SK-N-SH (cell line): ENCODE data around the gene EXPH5. TPM values are rescaled to one million over a fixed set of nuclear protein-coding genes. Genes with fewer than 3 reads are reported as not detected.

Experiments used
- CTCF ChIA-PET: fragments of 300-600, 350-600 bp; formaldehyde crosslinking; extraction: SDS; loops from one replicate; lab custom pipeline; 2021; lab: Yijun Ruan, JAX
- POLR2A ChIA-PET: fragments of 350-600 bp; sonication (Branson Sonifier 250); formaldehyde crosslinking; extraction: SDS; loops from one replicate; lab custom pipeline; 2020; ENCODE audit warnings: antibody characterized with exemption, inconsistent platforms; lab: Yijun Ruan, JAX
- DNase-seq: peaks from one replicate; pipeline ENCODE4 v3.0.0; 2012
- H2AFZ ChIP-seq: fragments of 200-600 bp; sonication (generic); 2 replicates; pipeline ENCODE4 v1.8.1; 2016; ENCODE audit warnings: antibody characterized with exemption, mild to moderate bottlenecking, low read depth
- H3F3A ChIP-seq: fragments of 200-600 bp; sonication (generic); replicated peaks from 2 replicates; pipeline ENCODE3; 2016; ENCODE audit warnings: antibody characterized with exemption, mild to moderate bottlenecking; ENCODE audit not compliant: insufficient read depth
- H3K27ac ChIP-seq, 2 experiments: fragments of 200-500 bp in 1 of 2; fragments of 200-600 bp in 1 of 2; sonication (Bioruptor generic) in 1 of 2; sonication (generic), shearing (Covaris generic) in 1 of 2; 2 replicates each; pipeline versions ENCODE4 v1.5.1 to v1.6.1; 2014 to 2016; ENCODE audit warnings: low read depth in 2 of 2, inconsistent platforms in 1 of 2, low read length in 1 of 2, mild to moderate bottlenecking in 1 of 2, mixed read lengths in 1 of 2
- H3K27me3 ChIP-seq: fragments of 200-600 bp; sonication (generic), shearing (Covaris generic); 2 replicates; pipeline ENCODE4 v1.6.1; 2016; ENCODE audit warnings: mixed run types; ENCODE audit not compliant: insufficient read depth
- H3K36me3 ChIP-seq, 2 experiments: fragments of 200-500 bp in 1 of 2; fragments of 200-600 bp in 1 of 2; sonication (Bioruptor generic) in 1 of 2; sonication (generic) in 1 of 2; replicated peaks in 1 of 2; 2 replicates each; pipeline versions ENCODE3 to v1.5.1; 2014 to 2016; ENCODE audit warnings: low read length in 1 of 2, mild to moderate bottlenecking in 1 of 2; ENCODE audit not compliant: insufficient read depth in 2 of 2, control insufficient read depth in 1 of 2
- H3K4me1 ChIP-seq, 2 experiments: fragments of 200-500 bp in 1 of 2; fragments of 200-600 bp in 1 of 2; sonication (Bioruptor generic) in 1 of 2; sonication (generic), shearing (Covaris generic) in 1 of 2; 2 replicates each; pipeline versions ENCODE4 v1.5.1 to v1.6.1; 2014 to 2016; ENCODE audit warnings: low read depth in 1 of 2, low read length in 1 of 2, mixed run types in 1 of 2; ENCODE audit not compliant: insufficient read depth in 2 of 2, control insufficient read depth in 1 of 2
- H3K4me2 ChIP-seq: fragments of 200-600 bp; sonication (generic), shearing (Covaris generic); 2 replicates; pipeline ENCODE4 v1.6.1; 2017; ENCODE audit warnings: mixed run types
- H3K4me3 ChIP-seq, 2 experiments: fragments of 200-500 bp in 1 of 2; fragments of 200-600 bp in 1 of 2; sonication (Bioruptor generic) in 1 of 2; sonication (generic), shearing (Covaris generic) in 1 of 2; 2 replicates each; pipeline versions ENCODE4 v1.5.1 to v1.8.1; 2014 to 2016; ENCODE audit warnings: low read depth in 2 of 2, inconsistent platforms in 1 of 2, low read length in 1 of 2, mild to moderate bottlenecking in 1 of 2, mixed read lengths in 1 of 2, moderate library complexity in 1 of 2
- H3K79me2 ChIP-seq: fragments of 200-600 bp; sonication (generic); 2 replicates; pipeline ENCODE4 v1.8.1; 2017; ENCODE audit warnings: mild to moderate bottlenecking; ENCODE audit not compliant: insufficient read depth
- H3K9ac ChIP-seq: fragments of 200-600 bp; sonication (generic); 2 replicates; pipeline ENCODE4 v1.6.1; 2017; ENCODE audit warnings: mixed run types
- H3K9me2 ChIP-seq: fragments of 200-600 bp; sonication (generic); 2 replicates; pipeline ENCODE4 v1.6.1; 2017; ENCODE audit warnings: mixed run types
- H3K9me3 ChIP-seq: fragments of 200-600 bp; sonication (generic); 2 replicates; pipeline ENCODE4 v1.6.1; 2017; ENCODE audit warnings: mixed run types, mild to moderate bottlenecking, moderate library complexity
- H4K20me1 ChIP-seq: fragments of 200-600 bp; sonication (generic); 2 replicates; pipeline ENCODE4 v1.6.1; 2017; ENCODE audit warnings: mild to moderate bottlenecking, mixed run types; ENCODE audit not compliant: insufficient read depth
- CHD2 ChIP-seq: fragments of 150-350 bp; IDR thresholded peaks from 2 replicates; pipeline ENCODE4 v1.6.1; 2018; ENCODE audit warnings: low read length; ENCODE audit not compliant: partially characterized antibody
- ELF1 ChIP-seq: IDR thresholded peaks from 2 replicates; pipeline ENCODE4 v1.4.0; 2012
- EP300 ChIP-seq, 2 experiments: IDR thresholded peaks; 2 replicates each; pipeline versions ENCODE4 v1.4.0 to v1.6.1; 2012; ENCODE audit warnings: borderline replicate concordance in 1 of 2, low read depth in 1 of 2, low read length in 1 of 2
- EZH2phosphoT487 ChIP-seq: fragments of 200-600 bp; sonication (generic); IDR thresholded peaks from 2 replicates; pipeline ENCODE4 v1.6.1; 2017; ENCODE audit warnings: low read depth, mixed run types, mild to moderate bottlenecking, antibody characterized with exemption, moderate library complexity, borderline replicate concordance
- FOXJ3 ChIP-seq: sonication (generic); formaldehyde crosslinking; IDR thresholded peaks from 2 replicates; pipeline ENCODE4 v1.5.1; 2020; ENCODE audit warnings: mild to moderate bottlenecking, missing genetic modification reagents
- GABPA ChIP-seq: IDR thresholded peaks from 2 replicates; pipeline ENCODE4 v1.4.0; 2012; ENCODE audit warnings: low read depth, mild to moderate bottlenecking
- GATA2 ChIP-seq: sonication (generic); formaldehyde crosslinking; IDR thresholded peaks from 2 replicates; pipeline ENCODE4 v1.5.0; 2020; ENCODE audit warnings: mild to moderate bottlenecking, missing genetic modification reagents
- MXI1 ChIP-seq: IDR thresholded peaks from 2 replicates; pipeline ENCODE4 v1.6.1; 2012; ENCODE audit warnings: mild to moderate bottlenecking, low read depth, low read length, improper control_type of control experiment
- NRF1 ChIP-seq: IDR thresholded peaks from 2 replicates; pipeline ENCODE4 v1.6.1; 2012; ENCODE audit warnings: low read depth, mild to moderate bottlenecking, low read length
- POLR2AphosphoS5 ChIP-seq: IDR thresholded peaks from 2 replicates; pipeline ENCODE4 v1.6.1; 2012; ENCODE audit warnings: low read depth, low read length
- RCOR1 ChIP-seq: fragments of 150-350 bp; IDR thresholded peaks from 2 replicates; pipeline ENCODE4 v1.6.1; 2017; ENCODE audit warnings: antibody characterized with exemption, low read length
- RFX5 ChIP-seq: IDR thresholded peaks from 2 replicates; pipeline ENCODE4 v1.6.1; 2012; ENCODE audit warnings: mild to moderate bottlenecking, improper control_type of control experiment, low read length
- RXRA ChIP-seq: IDR thresholded peaks from 2 replicates; pipeline ENCODE4 v1.4.0; 2012; ENCODE audit warnings: low read depth, mild to moderate bottlenecking, borderline replicate concordance
- SIN3A ChIP-seq: IDR thresholded peaks from 2 replicates; pipeline ENCODE4 v1.6.1; 2012; ENCODE audit warnings: low read depth, mild to moderate bottlenecking, low read length, moderate library complexity, borderline replicate concordance
- SMC3 ChIP-seq: IDR thresholded peaks from 2 replicates; pipeline ENCODE4 v1.6.1; 2012; ENCODE audit warnings: low read depth, low read length, improper control_type of control experiment
- TAF1 ChIP-seq: IDR thresholded peaks from 2 replicates; pipeline ENCODE4 v1.6.1; 2012; ENCODE audit warnings: low read depth, mild to moderate bottlenecking, low read length, moderate library complexity, borderline replicate concordance
- TCF12 ChIP-seq: IDR thresholded peaks from 2 replicates; pipeline ENCODE4 v1.4.0; 2012
- TEAD4 ChIP-seq: IDR thresholded peaks from 2 replicates; pipeline ENCODE4 v1.4.0; 2012; ENCODE audit warnings: mild to moderate bottlenecking, borderline replicate concordance; ENCODE audit not compliant: insufficient read depth
- WGBS: methylation state at CpG from one replicate; pipeline ENCODE4 v1.1.6; 2017; ENCODE audit warnings: low lambda C conversion rate; 5-methylcytosine and 5-hydroxymethylcytosine counted together
- polyA plus RNA-seq, 3 experiments: library from polyadenylated mRNA; depleted of rRNA; stranded (reverse); fragments of >200 nt; gene quantifications; 2 replicates each; pipeline ENCODE4 v1.2.3, GENCODE V29; 2012
- TF ChIP-seq, protein P1 (sequence below): IDR thresholded peaks from 2 replicates; pipeline ENCODE4; 2012
- TF ChIP-seq, protein P2 (sequence below): IDR thresholded peaks from 2 replicates; pipeline ENCODE4 v1.4.0; 2012; ENCODE audit warnings: low read depth, borderline replicate concordance
- TF ChIP-seq, protein P3 (sequence below): IDR thresholded peaks from 2 replicates; pipeline ENCODE4 v1.6.1; 2012; ENCODE audit warnings: mild to moderate bottlenecking, low read depth, low read length, moderate library complexity
- TF ChIP-seq, protein P4 (sequence below): IDR thresholded peaks from 2 replicates; pipeline ENCODE4 v1.4.0; 2012; ENCODE audit warnings: low read depth

Gene EXPH5
- polyA plus RNA-seq, 1 of the 3 experiments (the other 2 are of a cell fraction), result 0.05 TPM

DNA sequence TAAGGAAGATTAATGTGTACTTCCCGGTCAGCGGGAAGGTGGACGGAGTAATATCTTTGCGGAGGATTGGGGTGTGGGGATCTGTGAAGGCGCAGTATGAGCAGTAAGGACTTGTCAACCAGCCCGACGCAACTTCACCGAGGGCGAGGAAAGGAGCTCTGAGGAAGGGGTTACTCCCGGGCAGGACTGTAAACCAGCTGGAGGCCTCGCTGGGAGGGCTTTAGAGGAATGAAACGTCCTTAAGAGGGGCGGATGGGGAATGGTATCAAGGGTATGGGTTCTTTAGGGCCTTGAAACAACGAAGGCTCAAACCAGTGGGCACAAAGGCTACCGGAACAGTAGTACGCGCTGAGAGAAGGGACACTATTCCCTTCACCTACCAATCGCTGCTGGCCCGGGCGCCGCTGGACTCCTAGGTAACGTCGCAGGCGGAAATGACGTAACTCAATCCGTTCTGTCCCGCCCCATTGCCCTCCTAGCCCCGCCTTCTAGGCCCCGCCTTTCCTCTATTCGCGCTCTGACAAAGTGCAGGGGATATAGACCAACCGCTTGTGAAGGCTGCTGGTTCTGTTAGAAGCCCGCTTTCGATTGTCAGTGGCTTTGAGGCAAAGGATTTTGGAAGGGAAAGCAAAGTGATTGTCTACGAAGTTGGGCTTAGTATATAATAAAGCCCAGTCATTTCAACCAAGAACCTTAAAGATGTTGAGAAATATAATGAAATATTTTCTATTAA is 126.3 kb downstream of the EXPH5 start, which contains the start of gene C11orf65:
C11orf65 (minus strand) TSS at position 439 of the 733 bp plus-strand sequence. CDS start 5,970 bp downstream, outside the sequence.
- Histone ChIP-seq H4K20me1 (no peaks in the 10 kb centered on the region), H3K9me3 (no peaks in the 10 kb centered on the region), H3K4me2 (peak within 1 kb of the TSS; percentile 97), H3K27ac (peak within 1 kb of the TSS; percentile 98 to 99), H3K9ac (peak within 1 kb of the TSS; percentile 99), H3K4me1 (peaks cover 0 to 2% of the 10 kb centered on the region in 2 experiments; a peak in 1 of 4 replicates), H3K4me3 (peak within 1 kb of the TSS; percentile 68 to 97), H2AFZ (peak within 1 kb of the TSS; percentile 98), H3K9me2 (no peaks in the 10 kb centered on the region), H3K27me3 (no peaks in the 10 kb centered on the region), H3K79me2 (no peaks in the 10 kb centered on the region), H3K36me3 (no peaks in the 10 kb centered on the region), H3F3A (peaks cover 11% of the 10 kb centered on the region)
- TF ChIP-seq FOXJ3 (CRISPR knock-in tag), result no peak
- TF ChIP-seq, protein P1, sequence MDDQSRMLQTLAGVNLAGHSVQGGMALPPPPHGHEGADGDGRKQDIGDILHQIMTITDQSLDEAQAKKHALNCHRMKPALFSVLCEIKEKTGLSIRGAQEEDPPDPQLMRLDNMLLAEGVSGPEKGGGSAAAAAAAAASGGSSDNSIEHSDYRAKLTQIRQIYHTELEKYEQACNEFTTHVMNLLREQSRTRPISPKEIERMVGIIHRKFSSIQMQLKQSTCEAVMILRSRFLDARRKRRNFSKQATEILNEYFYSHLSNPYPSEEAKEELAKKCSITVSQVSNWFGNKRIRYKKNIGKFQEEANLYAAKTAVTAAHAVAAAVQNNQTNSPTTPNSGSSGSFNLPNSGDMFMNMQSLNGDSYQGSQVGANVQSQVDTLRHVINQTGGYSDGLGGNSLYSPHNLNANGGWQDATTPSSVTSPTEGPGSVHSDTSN, result no peak
- TF ChIP-seq TAF1, result peak; percentile 81
- 0 out of 4 replicates have a peak, but pooled peaks of 1 of the 2 experiments have one; percentile 5 for TF ChIP-seq EP300 (IDR thresholded peaks at IDR 0.05; ENCODE audit: borderline replicate concordance in 1 of 2, low read depth in 1 of 2, low read length in 1 of 2)
- TF ChIP-seq, protein P2, sequence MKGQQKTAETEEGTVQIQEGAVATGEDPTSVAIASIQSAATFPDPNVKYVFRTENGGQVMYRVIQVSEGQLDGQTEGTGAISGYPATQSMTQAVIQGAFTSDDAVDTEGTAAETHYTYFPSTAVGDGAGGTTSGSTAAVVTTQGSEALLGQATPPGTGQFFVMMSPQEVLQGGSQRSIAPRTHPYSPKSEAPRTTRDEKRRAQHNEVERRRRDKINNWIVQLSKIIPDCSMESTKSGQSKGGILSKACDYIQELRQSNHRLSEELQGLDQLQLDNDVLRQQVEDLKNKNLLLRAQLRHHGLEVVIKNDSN, result no peak
- no peak for TF ChIP-seq GATA2
- TF ChIP-seq, protein P3, sequence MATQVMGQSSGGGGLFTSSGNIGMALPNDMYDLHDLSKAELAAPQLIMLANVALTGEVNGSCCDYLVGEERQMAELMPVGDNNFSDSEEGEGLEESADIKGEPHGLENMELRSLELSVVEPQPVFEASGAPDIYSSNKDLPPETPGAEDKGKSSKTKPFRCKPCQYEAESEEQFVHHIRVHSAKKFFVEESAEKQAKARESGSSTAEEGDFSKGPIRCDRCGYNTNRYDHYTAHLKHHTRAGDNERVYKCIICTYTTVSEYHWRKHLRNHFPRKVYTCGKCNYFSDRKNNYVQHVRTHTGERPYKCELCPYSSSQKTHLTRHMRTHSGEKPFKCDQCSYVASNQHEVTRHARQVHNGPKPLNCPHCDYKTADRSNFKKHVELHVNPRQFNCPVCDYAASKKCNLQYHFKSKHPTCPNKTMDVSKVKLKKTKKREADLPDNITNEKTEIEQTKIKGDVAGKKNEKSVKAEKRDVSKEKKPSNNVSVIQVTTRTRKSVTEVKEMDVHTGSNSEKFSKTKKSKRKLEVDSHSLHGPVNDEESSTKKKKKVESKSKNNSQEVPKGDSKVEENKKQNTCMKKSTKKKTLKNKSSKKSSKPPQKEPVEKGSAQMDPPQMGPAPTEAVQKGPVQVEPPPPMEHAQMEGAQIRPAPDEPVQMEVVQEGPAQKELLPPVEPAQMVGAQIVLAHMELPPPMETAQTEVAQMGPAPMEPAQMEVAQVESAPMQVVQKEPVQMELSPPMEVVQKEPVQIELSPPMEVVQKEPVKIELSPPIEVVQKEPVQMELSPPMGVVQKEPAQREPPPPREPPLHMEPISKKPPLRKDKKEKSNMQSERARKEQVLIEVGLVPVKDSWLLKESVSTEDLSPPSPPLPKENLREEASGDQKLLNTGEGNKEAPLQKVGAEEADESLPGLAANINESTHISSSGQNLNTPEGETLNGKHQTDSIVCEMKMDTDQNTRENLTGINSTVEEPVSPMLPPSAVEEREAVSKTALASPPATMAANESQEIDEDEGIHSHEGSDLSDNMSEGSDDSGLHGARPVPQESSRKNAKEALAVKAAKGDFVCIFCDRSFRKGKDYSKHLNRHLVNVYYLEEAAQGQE, result no peak
- TF ChIP-seq NRF1, result no peak
- no peak for TF ChIP-seq EZH2phosphoT487
- TF ChIP-seq MXI1, result peak; percentile 49; the same call in 1 of the 2 replicates
- no peak for TF ChIP-seq SIN3A
- TF ChIP-seq POLR2AphosphoS5, result peak; percentile 98
- no peak for TF ChIP-seq SMC3
- 0 out of 2 replicates have a peak, but pooled peaks have one; percentile 38 for TF ChIP-seq ELF1
- TF ChIP-seq, protein P4, sequence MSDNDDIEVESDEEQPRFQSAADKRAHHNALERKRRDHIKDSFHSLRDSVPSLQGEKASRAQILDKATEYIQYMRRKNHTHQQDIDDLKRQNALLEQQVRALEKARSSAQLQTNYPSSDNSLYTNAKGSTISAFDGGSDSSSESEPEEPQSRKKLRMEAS, result peak; percentile 38
- TF ChIP-seq RFX5, result 0 out of 2 replicates have a peak, but pooled peaks have one; percentile 66
- TF ChIP-seq TCF12, result no peak; the same call in 1 of the 2 replicates
- no peak for TF ChIP-seq TEAD4
- no peak for TF ChIP-seq RXRA
- peak; percentile 50 for TF ChIP-seq CHD2
- TF ChIP-seq RCOR1, result peak; percentile 42; the same call in 1 of the 2 replicates
- TF ChIP-seq GABPA, result peak; percentile 86
- POLR2A ChIA-PET, result no interaction called here
- DNase-seq, result peak; percentile 87
- WGBS, result under 1% methylated on average over 33 of the region's 35 CpGs
- CTCF ChIA-PET, result no interaction called here
